Stimulated activated CD4-positive, alpha-beta T cell treated with anti-CD3 and anti-CD28 coated beads, Interleukin-2, amount 100 ng/mL, for 4 hours (primary cell): ENCODE results near the gene OR14C36.
"Not testable (repeated sequence)": the region's sequence is repeated elsewhere in the genome, so short reads cannot be mapped to it uniquely, and the experiment has no call there.

ENCODE experiments used
- DNase-seq: peaks from one replicate; pipeline ENCODE4 v3.0.0-alpha.2; 2020; ENCODE audit warnings: low read depth

Gene OR14C36

GRCh38 chr1:248348475-248348874 lies at the start of gene OR14C36:
Gene OR14C36 (plus strand): TSS chr1:248348775. CDS start chr1:248348775, 0 bp downstream.
- DNase-seq = no peak

GRCh38 chr1:248303324-248303723 lies 45.3 kb upstream of the OR14C36 start, which contains the start of gene OR2T12:
Gene OR2T12 (minus strand): TSS chr1:248303424. CDS start chr1:248295578, 7,846 bp downstream.
- DNase-seq = no peak

GRCh38 chr1:248305672-248306071 lies 42.9 kb upstream of the OR14C36 start:
- not testable (repeated sequence) for DNase-seq

- no peak for DNase-seq
Observed at GRCh38 chr1:248306103-248306502, 42.5 kb upstream of the OR14C36 start.

- not testable (repeated sequence) for DNase-seq
Observed at GRCh38 chr1:248306740-248307139, 41.8 kb upstream of the OR14C36 start.

- DNase-seq = no peak
Observed at GRCh38 chr1:248316796-248317195, 31.8 kb upstream of the OR14C36 start.

GRCh38 chr1:248324468-248324867 lies 24.1 kb upstream of the OR14C36 start, which contains the start of gene OR2M7:
Gene OR2M7 (minus strand): TSS chr1:248324568. CDS start chr1:248324568, 0 bp downstream.
- no peak for DNase-seq

- DNase-seq = no peak
Observed at GRCh38 chr1:248343451-248343850, 5.1 kb upstream of the OR14C36 start.

- DNase-seq = no peak
Observed at GRCh38 chr1:248359415-248359814, 10.8 kb downstream of the OR14C36 start.

- no peak for DNase-seq
Observed at GRCh38 chr1:248361121-248361715, 12.6 kb downstream of the OR14C36 start, which contains the start of gene OR2T4. Gene OR2T4 (plus strand): TSS chr1:248361665. CDS start chr1:248361665, 0 bp downstream.

- no peak for DNase-seq
Observed at GRCh38 chr1:248366609-248367008, 18.0 kb downstream of the OR14C36 start.

GRCh38 chr1:248372394-248372793 lies 23.8 kb downstream of the OR14C36 start:
- DNase-seq = no peak

- DNase-seq = no peak
Observed at GRCh38 chr1:248373761-248374160, 25.2 kb downstream of the OR14C36 start.

GRCh38 chr1:248375446-248375845 lies 26.9 kb downstream of the OR14C36 start, which contains the start of gene OR2T6:
Gene OR2T6 (plus strand): TSS chr1:248375746. CDS start chr1:248387609, 11,863 bp downstream.
- no peak for DNase-seq

- DNase-seq = no peak
Observed at GRCh38 chr1:248376916-248377315, 28.3 kb downstream of the OR14C36 start.

GRCh38 chr1:248380854-248381253 lies 32.3 kb downstream of the OR14C36 start:
- no peak for DNase-seq

GRCh38 chr1:248388426-248388825 lies 39.9 kb downstream of the OR14C36 start:
- no peak for DNase-seq

GRCh38 chr1:248393050-248393449 lies 44.5 kb downstream of the OR14C36 start:
- DNase-seq = no peak
